SIG-M5 treated with dmso at 0.1 percent for 504 hours (cell line): Measurements from ENCODE around the gene HOMER2.
A peak's percentile ranks its signal among the peaks of the same experiment; 100 is the strongest.
"Not testable (repeated sequence)": the region's sequence is repeated elsewhere in the genome, so short reads cannot be mapped to it uniquely, and the experiment has no call there.

ENCODE experiments used
- DNase-seq: peaks from one replicate; lab custom pipeline; 2025; ENCODE audit not compliant: unreplicated experiment; lab: John Stamatoyannopoulos, UW

HOMER2 gene

DNA sequence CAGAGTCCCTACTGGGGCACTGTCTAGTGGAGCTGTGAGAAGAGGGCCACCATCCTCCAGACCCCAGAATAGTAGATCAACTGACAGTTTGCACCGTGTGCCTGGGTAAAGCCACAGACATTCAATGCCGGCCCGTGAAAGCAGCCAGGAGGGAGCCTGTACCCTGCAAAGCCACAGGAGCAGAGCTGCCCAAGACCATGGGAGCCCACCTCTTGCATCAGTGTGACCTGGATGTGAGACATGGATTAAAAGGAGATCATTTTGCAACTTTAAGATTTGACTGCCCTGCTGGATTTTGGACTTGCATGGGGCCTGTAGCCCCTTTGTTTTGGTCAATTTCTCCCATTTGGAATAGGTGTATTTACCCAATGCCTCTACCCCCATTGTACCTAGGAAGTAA is 86.5 kb downstream of the HOMER2 start:
- DNase-seq = not testable (repeated sequence)

DNA sequence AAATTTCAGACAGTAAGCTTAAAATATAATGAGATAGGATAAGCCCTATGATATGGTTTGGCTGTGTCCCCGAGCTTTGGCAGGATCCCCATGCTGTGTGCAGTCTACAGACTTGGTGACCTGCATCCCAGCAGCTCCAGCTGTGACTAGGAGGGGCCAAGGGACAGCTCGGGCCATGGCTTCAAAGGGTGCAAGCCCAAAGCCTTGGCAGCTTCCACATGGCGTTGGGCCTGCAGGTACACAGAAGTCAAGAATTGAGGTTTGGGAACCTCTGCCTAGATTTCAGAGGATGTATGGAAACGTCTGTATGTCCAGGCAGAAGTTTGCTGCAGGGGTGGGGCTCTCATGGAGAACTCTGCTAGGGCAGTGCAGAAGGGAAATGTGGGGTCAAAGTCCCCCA is 86.9 kb downstream of the HOMER2 start:
- DNase-seq = not testable (repeated sequence)

DNA sequence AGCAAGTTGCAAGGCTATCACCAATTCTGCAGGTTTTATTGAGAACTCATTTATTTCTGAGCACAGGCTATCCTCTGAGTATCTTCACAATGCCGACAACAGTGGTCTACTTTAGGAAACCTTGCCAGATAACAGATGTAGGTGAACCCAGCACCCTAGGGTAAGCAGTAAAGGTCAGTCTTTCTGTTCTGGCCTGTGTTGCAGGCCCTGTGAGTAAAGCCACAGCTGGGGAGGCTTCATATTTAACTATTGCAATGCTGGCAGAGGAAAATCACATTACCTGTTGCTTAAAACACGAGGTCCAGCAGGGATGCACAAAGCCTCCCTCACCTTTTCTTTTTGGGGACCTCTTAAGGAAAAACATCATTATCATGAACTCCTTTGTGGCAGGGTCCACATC is 87.6 kb downstream of the HOMER2 start:
- DNase-seq = no peak

DNA sequence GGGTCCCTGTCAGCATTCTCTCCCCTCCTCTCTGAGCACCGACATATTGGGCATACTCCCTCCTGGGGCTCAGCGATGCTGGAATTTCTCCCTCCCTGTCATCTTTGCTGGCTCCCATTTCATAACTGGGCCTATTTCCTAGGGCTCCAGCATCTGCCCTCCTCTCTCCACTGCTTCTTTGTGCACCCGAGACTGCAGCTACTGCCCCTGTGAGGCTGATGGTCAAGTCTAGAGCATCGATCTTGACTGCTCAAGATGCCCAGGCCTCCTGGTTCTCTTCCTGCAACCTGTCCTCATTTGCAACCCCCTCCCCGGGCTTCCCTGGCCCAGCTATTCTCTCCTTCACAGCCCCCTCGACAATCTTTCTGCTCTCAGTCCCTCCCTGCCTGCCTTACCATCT is 89.6 kb downstream of the HOMER2 start:
- DNase-seq = no peak

DNA sequence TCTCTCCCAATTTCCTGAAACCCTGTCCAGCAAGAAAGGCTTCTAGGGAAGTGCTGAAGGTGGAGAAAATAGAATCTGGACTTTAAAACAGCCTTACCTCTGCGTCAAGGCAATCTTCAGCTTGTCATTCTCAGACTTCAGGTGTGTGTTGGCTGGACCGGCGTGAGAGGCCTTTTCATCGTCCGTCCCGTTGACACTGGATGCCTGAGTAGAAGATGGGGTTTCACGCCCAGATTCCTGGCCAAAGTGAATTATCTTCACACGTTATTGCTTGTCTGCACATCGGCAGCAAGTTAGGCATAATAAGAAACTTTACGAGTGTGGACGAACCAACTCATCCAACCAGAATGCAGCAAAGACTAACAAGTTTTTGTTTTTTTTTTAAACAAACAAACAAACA is 93.6 kb downstream of the HOMER2 start:
- DNase-seq = no peak

DNA sequence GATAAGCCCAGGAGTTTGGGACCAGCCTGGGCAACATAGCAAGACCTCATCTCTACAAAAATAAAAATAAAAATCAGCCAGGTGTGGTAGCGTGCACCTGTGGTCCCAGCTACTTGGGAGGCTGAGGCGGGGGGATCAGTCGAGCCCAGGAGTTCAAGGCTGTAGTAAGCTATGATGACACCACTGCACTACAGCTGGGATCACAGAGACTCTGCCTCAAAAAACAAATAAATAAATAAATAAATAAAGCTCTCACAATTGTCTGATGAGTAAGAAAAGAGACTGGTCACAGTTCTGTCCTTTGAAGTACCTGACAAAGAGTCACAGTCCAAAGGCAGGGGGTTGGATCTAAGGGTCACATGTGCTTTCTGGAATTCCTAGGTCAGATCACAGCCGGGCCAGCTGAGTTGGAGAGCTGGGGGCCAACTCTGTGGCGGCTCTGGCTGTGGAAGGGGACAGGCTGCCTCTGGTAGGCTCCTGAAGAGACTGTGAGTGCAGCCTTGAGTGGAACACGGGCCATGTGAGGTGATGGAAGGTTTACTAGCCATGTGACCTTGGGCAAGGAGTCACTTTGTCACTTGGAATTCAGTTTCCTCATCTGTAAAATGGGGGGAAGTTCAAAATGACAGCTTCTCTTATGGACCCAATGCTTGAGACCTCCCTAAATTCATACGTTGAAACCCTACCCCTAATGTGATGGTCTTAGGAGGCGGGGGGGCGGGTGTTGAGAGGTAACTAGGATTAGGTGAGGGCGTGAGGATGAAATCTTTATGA is 95.9 kb downstream of the HOMER2 start:
- DNase-seq = no peak

DNA sequence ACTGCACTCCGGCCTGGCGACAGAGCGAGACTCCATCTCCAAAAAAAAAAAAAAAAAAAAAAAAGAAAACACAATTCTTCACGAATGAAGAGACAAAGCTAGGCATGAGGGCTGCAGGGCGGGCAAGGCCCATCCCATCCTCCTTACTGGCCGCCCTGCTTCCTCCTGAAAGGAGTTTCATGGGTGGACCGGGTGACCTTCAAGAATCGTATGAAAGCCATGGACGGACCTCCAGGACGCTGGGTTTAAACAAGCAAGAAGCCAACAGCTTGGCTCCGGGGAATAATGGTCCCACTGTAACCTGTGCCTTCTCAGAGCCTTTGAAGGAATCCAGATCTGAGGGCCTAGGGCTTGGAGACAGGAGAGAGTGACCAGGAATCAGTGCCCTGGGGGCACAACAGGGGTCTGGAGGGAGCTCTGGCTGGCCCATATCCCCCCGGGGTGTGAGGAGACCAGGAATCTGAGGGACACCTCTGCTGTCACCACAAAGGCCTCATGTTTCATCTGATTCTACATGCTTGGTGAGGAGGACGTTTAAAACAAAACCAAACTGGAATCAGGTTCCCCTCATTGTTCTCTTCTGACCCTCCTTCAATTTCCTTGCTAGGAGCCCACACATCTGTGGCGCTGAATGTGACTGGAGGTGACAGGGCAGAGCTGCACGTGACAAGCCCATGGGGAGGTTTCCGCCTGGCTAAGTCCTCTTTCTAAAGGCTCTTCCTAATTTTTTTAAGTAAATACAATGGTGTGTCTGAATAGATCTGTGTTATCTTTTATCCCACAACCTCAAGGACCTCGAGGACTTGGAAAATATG is 97.0 kb downstream of the HOMER2 start:
- DNase-seq = no peak

DNA sequence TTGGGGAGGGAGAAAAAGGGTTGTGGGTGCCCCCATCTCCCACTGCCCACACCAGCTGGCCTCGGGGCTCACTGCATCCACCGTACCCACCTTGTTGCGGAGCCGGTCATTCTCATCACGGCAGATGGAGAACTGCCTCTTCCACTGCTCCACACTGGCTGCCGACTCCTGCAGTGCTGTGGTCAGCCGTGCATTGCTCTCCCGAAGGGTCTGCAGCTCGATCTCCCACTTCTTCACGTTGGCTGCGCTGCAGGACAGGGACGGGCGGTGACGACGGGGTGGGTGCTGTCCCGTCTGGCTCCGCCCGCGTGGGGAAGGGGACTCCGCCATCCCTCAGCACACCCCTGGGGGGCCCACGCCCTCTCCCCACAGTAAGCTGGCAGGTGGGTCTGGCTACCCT is 98.0 kb downstream of the HOMER2 start:
- no peak for DNase-seq

DNA sequence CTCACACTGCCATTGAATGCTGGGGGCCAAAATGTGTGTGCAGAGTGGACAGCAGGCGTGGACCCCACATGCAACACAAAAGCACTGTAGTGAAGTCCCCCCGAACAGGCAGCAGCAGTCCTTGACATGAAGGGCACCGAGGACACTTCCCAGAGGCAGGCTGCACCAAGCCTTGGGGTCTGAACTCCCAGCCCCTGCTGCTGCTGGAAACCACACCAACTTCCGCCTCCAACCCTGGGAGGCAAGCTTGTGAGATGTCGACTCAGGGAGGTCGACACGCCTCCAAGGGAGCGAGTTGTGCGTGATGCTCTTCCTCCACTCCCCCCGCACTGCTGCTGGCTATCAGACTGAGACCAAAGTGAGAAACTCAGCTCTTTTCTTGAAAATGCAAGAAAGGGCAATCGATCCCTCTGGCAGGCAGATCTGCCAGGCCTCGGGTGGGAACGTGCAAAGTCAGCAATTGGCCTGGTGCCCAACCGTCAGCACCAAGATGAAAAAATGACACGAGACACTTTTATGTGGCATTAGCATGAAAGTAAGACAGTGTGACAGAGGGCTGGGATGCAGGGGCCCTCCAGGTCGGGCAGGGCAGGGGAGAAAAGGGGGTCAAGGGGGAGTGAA is 99.5 kb downstream of the HOMER2 start:
- DNase-seq = no peak

DNA sequence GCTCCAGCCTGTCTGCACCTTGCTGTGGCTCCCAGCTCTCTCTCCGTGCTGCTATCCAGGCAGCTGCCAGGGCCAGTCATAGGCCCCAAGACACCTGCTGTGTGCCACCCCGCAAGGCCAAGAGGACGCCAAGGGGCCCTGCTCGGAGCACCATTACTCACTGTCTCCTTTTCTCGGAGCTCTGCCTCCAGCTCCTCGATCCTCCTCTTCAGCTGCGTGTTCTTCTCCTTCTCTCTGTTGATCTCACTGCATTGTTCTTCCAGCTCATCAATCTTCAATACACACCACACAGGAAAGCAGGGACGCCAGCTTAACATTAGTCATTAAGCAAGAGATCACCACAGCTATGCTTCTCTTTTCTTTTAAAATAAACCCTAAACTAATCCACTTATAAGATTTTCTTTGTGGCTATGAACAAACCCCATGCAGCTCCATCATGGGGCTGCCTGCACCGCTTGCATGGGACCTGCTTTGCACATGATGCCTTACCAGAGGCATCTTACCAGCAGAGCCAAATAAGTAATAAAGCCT is 100.5 kb downstream of the HOMER2 start:
- no peak for DNase-seq

DNA sequence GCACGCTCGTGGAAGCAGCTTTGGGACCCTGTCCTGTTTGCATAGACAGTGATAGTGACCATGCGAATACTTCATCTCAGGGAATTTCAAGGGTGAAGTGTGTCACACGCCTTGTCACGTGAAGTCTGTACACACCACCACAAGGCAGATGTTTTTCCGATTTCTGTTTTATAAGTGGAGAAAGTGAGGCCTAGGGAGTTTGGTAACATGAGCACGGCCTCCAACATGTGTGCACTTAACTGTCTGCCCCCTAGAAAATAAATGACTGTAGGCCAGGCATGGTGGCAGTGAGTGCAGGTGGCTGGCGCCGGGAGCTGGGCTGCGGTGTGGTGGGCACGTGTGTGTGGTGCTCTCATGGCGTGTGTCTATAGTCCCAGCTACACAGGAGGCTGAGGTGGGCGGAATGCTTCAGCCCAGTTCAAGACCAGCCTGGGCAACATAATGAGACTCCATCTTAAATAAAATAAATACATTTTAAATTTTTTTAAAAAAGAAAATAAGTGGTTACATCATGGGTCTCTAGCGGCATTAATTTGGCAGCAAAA is 101.1 kb downstream of the HOMER2 start:
- DNase-seq = no peak

DNA sequence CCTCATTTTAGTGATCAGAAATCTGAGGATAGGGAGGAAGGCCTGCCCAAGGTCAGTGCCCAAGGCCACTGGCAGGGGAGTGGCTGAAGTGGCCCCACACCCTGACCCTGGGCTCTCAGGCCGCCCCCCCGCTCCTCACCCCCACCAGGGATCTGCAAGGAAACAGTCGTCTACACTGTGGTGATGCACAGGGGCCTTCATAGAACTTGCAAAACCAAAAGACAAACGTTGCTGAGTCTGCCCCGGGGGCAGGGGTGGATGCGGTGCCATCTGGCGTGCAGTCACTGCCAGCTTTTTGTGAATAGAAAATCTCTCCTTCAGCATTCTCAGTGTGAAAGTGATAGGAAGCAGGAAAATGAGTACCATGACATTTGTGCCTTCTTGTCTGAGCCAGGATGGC is 101.8 kb downstream of the HOMER2 start:
- no peak for DNase-seq

DNA sequence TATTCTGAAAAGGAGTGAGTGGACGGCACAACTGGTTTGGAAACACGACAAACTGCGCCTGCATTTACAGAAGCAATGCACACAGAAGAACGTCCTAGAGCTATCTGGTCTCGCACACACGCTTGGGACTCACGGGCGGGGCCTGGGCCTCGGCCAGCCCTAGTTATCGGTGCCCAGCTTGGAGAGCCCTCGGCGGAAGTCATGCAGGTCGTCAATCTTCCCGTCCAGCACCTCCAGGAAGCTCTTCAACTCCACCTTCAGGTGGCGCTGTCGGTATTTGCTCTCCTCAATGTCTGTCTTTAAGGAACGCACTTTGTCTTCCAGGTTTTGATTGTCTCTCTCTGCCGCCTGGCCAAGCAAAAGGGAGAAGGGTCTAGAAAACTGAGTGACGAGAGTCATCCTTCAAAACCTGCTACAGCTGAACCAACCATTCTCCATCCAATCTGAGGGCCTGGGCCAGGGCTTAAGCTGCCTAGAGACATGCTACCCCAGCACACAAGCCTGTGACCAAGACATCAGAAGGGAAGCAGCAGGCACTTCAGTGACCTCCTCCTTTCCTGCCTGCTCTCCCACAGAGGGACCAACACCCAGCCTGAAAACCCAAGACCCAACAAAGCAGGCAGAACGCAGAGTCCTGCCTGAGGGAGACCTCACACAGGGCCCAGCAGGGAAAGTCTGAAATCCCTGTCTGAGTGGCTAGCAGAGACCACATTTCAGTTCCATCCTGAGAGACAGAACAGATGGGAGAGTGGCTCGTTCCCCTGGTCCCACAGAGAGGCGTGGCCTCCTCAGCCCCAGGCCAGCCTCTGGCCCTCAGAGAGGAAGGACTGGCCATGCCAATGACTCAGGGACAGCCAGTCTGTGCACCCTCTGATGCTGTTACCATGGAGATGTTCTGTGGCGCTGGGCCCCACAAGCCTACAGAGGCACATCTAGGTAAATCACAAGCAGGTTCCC is 102.7 kb downstream of the HOMER2 start:
- peak; percentile 79 for DNase-seq

DNA sequence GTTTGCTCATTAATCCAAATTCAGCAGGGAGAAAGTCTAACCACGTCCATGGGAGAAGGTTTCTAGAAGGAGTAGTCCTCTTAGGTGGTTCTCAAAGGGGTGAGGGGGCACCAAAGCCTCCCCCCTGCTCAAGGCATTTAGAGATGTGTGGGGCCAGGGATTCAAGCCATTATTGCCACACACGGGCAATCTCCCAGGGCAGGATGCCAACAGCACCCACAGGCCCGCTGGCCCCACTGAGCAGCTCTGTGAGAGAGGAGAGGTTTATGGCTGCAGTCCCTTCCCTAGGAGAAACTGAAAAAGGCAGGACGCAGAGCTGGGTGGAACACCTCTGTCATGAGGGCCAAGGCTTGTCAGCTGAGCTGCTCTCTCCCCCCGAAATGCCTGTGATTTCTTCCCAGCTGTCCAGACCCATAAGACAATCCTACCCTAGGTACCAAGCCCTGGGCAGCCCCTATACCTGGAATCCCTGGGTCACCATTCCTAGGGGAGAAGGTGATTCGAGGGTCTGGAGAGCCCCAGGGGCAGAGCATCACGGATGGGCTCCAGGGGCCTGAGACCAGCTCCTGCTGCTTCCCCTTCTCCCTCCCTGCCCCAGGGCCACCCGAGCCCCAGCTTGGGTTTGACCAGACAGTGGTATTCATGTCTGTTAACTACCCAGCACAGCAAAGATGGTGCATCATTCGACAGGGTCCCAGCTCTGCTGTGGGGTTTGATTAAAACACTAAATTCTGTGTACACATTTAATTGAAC is 104.1 kb downstream of the HOMER2 start:
- no peak for DNase-seq

DNA sequence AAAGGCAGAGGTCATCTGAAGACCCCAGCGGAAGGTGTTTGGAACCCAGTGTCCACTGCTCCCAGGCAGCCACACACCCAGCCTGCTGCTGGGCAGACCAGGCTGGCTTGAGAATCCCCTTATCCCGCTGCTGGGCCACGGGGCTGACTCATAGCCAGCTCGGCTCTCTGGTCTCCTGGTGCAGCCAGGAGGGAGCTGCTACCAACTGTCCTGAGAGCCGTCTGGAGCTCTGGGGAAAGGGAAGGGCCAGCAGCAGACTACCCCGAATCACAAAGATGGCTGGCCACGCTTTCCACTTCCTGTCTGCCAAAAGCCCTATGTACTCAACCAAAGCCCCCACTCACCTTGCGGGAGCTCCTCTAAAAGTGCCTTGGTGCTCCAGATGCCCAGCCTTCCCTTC is 104.8 kb downstream of the HOMER2 start:
- DNase-seq = no peak

DNA sequence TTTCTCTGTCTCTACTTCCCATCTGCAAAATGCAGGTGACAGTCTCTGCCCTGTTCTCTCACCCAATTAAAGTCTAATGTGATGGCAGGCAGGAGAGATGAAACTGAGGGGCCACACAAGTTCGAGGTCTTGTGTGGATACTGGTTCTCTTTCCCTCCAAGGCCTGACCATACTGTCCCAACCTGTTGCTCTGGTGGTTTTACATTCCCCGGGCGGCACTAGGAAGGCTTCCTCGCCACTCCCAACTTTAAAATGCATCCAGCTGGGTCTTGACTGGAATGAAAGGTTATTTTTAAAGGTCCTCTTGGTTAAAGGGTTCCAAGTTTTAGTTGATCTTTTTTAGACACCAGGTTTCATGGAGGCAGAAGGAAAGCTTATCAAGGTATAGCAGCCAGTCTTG is 105.9 kb downstream of the HOMER2 start:
- DNase-seq = no peak

DNA sequence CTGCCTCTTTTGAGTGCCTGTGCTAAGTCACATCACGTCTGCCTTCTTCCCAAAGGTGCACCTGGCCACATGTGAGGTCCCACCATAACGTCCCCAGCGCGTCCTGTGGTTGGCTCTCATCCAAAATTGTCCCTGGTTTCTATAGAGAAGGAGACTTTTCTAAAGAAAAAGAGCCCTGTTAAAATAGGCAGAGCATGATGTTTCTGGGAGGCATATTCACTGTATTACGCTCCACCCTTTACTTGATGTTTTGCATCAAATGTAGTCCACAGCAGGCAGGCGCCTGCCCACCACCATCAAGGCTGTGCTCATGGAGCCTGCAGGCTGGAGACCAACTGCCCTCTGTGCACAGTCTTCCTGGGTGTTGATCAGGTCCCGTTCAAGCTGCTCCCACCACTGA is 106.8 kb downstream of the HOMER2 start:
- no peak for DNase-seq

DNA sequence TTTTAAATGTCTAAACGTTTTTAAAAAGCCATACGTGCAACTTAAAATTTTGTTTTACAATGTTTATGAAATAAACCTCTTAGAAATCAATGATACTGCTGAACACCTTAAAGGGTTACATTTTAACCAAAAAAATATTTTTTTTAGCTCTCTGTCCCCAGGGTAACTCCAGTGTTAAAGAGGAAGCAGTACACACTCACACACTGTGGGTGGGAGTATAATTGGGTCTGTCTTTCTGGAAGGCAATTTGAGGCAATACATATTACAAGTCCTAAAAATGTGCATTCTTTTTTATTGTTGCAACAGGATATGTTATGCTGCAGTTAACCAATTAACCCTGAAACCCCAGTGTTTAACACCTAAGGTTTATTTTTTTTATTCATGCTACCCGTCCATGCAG is 109.0 kb downstream of the HOMER2 start:
- DNase-seq = peak; percentile 13

DNA sequence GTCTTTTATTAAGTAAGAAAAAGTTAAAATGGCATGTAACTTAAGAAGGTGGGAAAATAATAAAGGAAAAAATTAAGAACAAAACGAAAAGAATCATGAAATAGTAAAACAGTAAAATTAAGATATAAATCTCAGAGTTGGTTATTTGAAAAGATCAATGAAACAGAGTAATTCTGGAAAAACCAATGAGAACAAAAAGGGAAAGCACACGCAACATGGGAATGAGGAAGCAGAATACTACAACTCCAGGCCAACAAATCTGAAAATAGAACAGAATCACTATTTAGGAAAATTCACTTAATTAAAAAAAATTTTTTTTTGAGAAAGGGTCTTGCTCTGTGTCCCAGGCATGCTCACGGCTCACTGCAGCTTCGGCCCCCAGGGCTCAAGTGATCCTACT is 112.4 kb downstream of the HOMER2 start:
- DNase-seq = no peak

DNA sequence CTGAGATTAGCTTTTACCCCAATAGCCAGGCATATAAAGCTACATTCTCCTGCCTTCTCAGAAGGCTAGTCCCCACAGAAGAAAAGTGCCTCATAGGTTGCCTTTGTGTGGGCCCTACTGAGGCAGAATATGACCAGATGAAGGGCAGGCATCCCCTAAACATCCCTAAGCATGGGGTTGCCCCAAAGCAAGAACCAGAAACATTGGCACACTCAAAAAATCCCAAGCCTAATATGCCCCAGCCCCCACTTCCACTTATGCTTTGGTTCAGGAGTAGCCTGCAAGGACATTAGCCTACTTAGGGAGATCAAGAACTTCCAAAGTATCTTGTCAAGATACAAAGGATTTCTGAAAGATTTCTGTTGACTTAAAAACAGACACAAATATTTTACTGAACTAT is 113.4 kb downstream of the HOMER2 start:
- no peak for DNase-seq
